HG02840 (cell line): ENCODE measurements around the gene AP4S1.
"Not testable (repeated sequence)": the region's sequence is repeated elsewhere in the genome, so short reads cannot be mapped to it uniquely, and the experiment has no call there.

Experiments used
- ATAC-seq: cut with Tn5 transposase; IDR thresholded peaks from one replicate; pipeline ENCODE4 v1.9.1; 2021; ENCODE audit warnings: mild to moderate bottlenecking, moderate library complexity, moderate number of reproducible peaks; ENCODE audit not compliant: unreplicated experiment, low FRiP score

Gene AP4S1

GRCh38 chr14:31038521-31039166, 13.2 kb downstream of the AP4S1 start:
- no peak for ATAC-seq

GRCh38 chr14:31042300-31042699, 16.9 kb downstream of the AP4S1 start:
- ATAC-seq, result no peak

- ATAC-seq, result not testable (repeated sequence)
Observed at GRCh38 chr14:31042893-31043292, 17.4 kb downstream of the AP4S1 start.

GRCh38 chr14:31043379-31043778, 17.9 kb downstream of the AP4S1 start:
- no peak for ATAC-seq

- ATAC-seq, result no peak
Observed at GRCh38 chr14:31045501-31046080, 20.1 kb downstream of the AP4S1 start.

GRCh38 chr14:31047503-31047902, 22.1 kb downstream of the AP4S1 start:
- ATAC-seq, result no peak

- ATAC-seq, result no peak
Observed at GRCh38 chr14:31051023-31051422, 25.6 kb downstream of the AP4S1 start.

- no peak for ATAC-seq
Observed at GRCh38 chr14:31051511-31051910, 26.1 kb downstream of the AP4S1 start.

- not testable (repeated sequence) for ATAC-seq
Observed at GRCh38 chr14:31052905-31053586, 27.6 kb downstream of the AP4S1 start.

- ATAC-seq, result no peak
Observed at GRCh38 chr14:31057035-31057434, 31.6 kb downstream of the AP4S1 start.

GRCh38 chr14:31057701-31058364, 32.4 kb downstream of the AP4S1 start:
- ATAC-seq, result no peak

GRCh38 chr14:31059152-31059924, 33.9 kb downstream of the AP4S1 start:
- ATAC-seq, result no peak

- ATAC-seq, result no peak
Observed at GRCh38 chr14:31060253-31060875, 34.9 kb downstream of the AP4S1 start.

GRCh38 chr14:31062908-31063307, 37.5 kb downstream of the AP4S1 start:
- ATAC-seq, result not testable (repeated sequence)

- ATAC-seq, result no peak
Observed at GRCh38 chr14:31068235-31068634, 42.8 kb downstream of the AP4S1 start.

GRCh38 chr14:31069343-31069742, 43.9 kb downstream of the AP4S1 start:
- ATAC-seq, result no peak

- ATAC-seq, result no peak
Observed at GRCh38 chr14:31070431-31070830, 45.0 kb downstream of the AP4S1 start.

GRCh38 chr14:31071151-31071550, 45.7 kb downstream of the AP4S1 start:
- no peak for ATAC-seq

GRCh38 chr14:31075144-31075543, 49.7 kb downstream of the AP4S1 start:
- ATAC-seq, result no peak

- no peak for ATAC-seq
Observed at GRCh38 chr14:31078766-31079165, 53.3 kb downstream of the AP4S1 start.
